ENCODE measurements around the gene PARP16. TPM values are rescaled to one million over a fixed set of nuclear protein-coding genes. Genes with fewer than 3 reads are reported as not detected.

PARP16 gene
- total RNA-seq, 1 experiment from 2014 or later: 14.8 TPM

Other genes with a start within 250 kb of the PARP16 start
- gene SLC51B, start 241.5 kb downstream of the PARP16 start, total RNA-seq (2014; rRNA removed; shearing (Covaris generic)): not detected in 2 replicates
- gene RASL12, start 218.9 kb downstream of the PARP16 start, total RNA-seq (2014; rRNA removed; shearing (Covaris generic)): not detected in 2 replicates
- gene KBTBD13, start 210.1 kb downstream of the PARP16 start, total RNA-seq (2014; rRNA removed; shearing (Covaris generic)): not detected in 2 replicates
- gene UBAP1L, start 171.7 kb downstream of the PARP16 start, total RNA-seq (2014; rRNA removed; shearing (Covaris generic)): 0.10 and 0.12 TPM in 2 replicates
- 9.2 and 14.5 TPM in 2 replicates for gene PDCD7, start 153.1 kb downstream of the PARP16 start, total RNA-seq (2014; rRNA removed; shearing (Covaris generic))
- 22.7 and 27.7 TPM in 2 replicates for gene CLPX, start 101.5 kb downstream of the PARP16 start, total RNA-seq (2014; rRNA removed; shearing (Covaris generic))
- 0.02 TPM in 1 of 2 replicates, not detected in the other for gene CILP, start 75.4 kb downstream of the PARP16 start, total RNA-seq (2014; rRNA removed; shearing (Covaris generic))
- gene RNU5A-1, start 9.2 kb upstream of the PARP16 start, total RNA-seq (2014; rRNA removed; shearing (Covaris generic)): not detected in 2 replicates
- not detected in 2 replicates for gene RNU5B-1, start 17.8 kb upstream of the PARP16 start, total RNA-seq (2014; rRNA removed; shearing (Covaris generic))
- not detected in 2 replicates for gene IGDCC3, start 91.1 kb upstream of the PARP16 start, total RNA-seq (2014; rRNA removed; shearing (Covaris generic))
- gene IGDCC4, start 136.1 kb upstream of the PARP16 start, total RNA-seq (2014; rRNA removed; shearing (Covaris generic)): 0.10 and 0.15 TPM in 2 replicates
- 16.4 and 29.2 TPM in 2 replicates for gene DPP8, start 230.8 kb upstream of the PARP16 start, total RNA-seq (2014; rRNA removed; shearing (Covaris generic))
- 104 and 120 TPM in 2 replicates for gene HACD3, start 243.6 kb upstream of the PARP16 start, total RNA-seq (2014; rRNA removed; shearing (Covaris generic))

All from M059J (cell line).